A172 (cell line): ENCODE data around the gene HSD11B1. TPM values are rescaled to one million over a fixed set of nuclear protein-coding genes. Genes with fewer than 3 reads are reported as not detected.

Experiments
- DNase-seq: peaks from one replicate; pipeline ENCODE4 v3.0.0-alpha.2; 2015; ENCODE audit warnings: low spot score
- total RNA-seq: library from RNA; depleted of rRNA; stranded (reverse); fragments of >200 nt; shearing (Covaris generic); gene quantifications from 2 replicates; pipeline ENCODE4 v1.2.3, GENCODE V29; 2014

The HSD11B1 gene
- total RNA-seq, 1 experiment from 2014 or later: 0.69 TPM

DNA sequence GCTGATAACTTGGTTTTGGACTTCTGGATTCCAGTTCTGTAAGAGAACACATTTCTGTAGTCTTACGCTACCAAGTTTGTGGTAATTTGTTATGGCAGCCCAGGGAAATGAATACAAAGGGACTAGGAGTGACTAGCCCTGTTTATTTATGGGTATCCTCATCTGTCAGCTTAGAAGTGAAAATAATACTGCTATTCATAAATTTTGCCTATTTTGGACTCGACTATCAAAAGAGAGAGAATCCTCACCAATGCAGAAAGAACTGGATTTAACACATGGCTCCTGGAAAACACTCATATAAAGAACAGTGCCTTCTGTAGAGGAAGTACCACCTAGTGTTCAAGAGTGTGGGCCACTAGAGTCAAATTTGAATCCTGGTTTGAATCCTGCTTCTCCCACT, 22.6 kb downstream of the HSD11B1 start:
- DNase-seq: no peak

DNA sequence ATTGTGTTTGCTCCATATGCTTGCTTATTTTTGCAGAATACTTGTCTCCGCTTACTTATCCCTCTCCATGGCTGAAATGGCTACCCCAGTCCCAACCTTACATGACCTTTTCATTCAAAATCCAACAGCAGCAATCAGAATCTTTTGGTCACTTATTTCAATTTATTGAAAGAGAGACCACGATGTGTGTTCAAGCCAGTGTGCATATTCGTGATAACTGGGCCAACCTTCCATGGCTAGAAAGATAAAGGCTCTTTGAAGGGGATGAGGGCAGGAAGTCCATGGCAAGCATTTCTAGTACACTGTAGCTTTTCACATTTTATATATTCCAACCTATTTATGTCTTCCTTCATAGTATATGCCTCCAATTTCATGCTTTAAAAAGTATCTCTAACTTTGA, 23.1 kb downstream of the HSD11B1 start:
- DNase-seq: no peak

DNA sequence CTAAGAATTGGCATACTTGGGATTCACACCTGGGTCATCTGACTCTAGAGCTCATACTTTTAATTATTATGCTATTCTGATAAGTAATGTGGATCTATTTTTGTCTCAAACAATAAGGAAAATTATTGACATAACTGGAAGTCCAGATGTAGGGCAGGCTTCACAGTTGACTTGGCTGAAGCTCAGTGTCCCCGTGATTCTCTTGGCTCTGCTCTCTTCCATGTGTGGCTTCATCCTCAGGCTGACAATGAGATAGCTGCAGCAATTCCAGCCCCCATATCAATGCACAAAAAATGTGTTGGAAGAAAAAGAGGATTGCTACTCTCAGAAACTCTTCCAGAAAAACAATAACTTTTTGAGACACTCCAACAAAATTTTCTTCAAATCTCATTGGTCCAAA, 23.8 kb downstream of the HSD11B1 start:
- DNase-seq: no peak

DNA sequence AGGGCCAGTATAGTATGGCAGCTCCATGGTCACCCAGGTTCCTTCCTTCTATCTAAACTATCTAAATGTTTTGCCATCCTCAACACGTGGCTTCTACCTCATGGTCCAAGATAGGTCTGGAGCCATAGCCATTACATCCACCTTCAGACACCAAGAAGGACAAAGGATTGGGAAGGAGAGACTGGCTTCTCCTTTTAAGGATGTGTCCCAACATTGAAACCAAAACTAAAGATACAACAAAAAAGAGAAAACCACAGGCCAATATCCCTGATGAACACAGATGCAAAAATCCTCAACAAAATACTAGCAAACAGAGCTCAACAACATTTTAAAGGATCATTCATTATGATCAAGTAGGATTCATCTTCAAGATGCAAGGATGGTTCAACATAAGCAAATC, 24.8 kb downstream of the HSD11B1 start:
- DNase-seq: no peak

DNA sequence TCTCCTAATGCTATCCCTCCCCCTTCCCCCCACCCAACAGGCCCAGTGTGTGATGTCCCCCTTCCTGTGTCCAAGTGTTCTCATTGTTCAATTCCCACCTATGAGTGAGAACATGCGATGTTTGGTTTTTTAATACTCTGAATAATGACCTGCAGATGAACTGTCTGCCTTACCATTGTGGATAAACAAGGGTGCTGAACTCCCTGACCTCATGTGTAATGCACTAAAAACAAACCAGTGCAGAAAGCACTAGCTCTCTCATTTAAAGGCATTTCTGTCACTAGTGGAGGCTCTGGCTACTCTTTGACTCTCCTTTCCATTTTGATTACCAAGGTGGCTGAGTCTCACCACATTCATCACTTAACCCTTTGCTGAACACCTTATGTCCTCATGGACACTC, 28.1 kb downstream of the HSD11B1 start:
- no peak for DNase-seq

DNA sequence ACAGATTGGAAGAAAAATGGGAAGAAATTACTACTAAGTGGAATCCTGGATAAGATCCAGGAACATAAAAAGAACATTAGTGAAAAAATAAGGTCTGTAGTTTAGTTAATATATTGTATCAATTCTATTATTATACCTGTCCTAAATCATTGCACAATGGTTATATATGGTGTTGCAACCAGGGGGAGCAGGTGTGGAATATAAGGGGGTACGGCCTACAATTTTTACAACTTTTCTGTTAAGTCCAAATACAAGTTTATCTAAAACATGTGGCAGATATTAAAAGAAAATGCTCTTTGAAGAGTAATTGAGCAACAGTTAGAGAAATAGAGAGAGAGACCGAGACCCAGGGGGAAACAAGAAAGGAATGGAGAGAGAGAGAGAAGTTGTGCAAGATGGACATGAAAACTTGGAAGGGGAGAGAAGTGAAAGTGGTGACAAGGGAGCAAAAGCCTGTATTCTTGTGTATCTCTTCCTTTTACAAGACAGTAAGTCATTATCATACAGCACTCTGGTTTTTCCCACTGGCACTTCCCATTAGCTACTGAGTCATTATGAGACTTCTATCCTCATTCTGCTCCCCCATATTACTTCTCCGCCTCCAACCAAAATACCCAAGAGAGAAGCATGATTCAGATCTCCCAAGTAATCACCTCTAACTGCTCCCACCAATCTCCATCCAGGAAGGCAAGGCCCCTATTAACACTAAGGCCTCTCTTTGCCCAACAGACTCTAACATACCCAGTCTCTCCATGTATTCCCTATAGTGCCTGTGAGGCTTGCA, 29.0 kb downstream of the HSD11B1 start:
- peak; percentile 35 for DNase-seq

DNA sequence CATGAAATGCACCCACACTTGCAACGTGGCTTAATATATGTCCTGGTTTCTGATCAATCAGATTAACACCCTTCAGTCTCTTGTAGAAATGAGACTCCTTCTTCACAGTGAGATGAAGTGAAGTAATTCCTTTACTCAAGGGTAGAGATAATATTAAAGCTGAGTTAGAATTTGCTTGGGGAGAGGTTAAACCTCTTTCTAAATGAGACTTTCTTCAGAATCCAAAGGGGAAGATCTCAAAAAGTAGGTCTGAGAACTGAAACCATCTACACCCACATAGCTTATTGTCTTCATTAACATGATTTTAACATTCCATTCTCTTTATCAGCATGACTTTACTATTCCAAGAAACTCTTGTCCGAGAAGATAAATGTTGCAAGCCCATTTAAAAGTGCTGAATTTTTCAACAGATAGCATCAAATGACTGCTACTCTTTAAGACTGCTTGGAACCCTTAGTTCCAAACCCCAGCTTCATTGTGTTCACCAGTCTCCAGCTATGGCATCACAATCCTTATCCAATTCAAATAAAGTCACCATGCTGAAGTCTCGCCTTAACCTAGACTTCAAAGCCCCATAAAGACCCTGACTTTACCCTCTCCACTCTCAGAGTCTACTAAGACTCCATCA, 32.0 kb downstream of the HSD11B1 start:
- DNase-seq: no peak

DNA sequence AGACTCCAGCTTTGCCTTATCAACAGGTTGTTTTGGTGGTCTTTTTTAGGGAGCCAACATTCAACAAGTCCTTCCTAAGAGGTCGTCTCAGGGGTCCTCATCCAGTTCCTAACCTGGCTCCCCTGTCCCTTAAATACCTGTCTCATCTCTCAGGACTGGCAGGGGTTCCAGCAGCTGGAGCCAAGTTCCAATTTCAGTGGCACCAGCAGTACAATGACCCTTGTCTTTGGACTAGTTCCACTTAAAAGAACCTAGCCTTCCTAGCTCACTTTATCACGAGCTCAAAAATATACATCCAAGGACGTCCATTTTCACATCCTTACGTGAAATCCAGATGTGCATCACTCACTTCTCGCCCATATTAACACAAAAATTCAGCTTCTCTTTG, 32.5 kb downstream of the HSD11B1 start:
- DNase-seq: no peak

- DNase-seq: no peak
These were observed 33.6 kb downstream of the HSD11B1 start for GRCh38 chr1:209738270-209738669.

DNA sequence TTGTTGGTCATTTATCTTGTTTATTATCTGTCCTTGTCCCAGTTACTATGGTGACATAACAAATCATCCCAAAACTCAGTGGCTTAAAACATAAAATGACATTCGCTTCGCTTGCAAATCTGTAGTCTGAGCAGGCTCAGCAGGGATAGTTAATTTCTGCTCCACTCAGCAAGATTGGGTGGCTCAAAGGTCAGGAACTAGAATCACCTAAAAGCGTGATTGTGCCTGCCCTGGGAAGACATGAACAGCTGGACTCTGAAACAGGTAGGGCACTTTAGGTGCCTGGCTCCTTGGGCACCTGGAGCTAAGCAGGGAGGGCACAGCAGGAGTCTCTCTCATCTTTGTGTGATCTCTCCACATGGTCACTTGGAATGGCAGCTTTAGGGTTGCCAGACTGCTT, 36.5 kb downstream of the HSD11B1 start:
- DNase-seq: no peak

DNA sequence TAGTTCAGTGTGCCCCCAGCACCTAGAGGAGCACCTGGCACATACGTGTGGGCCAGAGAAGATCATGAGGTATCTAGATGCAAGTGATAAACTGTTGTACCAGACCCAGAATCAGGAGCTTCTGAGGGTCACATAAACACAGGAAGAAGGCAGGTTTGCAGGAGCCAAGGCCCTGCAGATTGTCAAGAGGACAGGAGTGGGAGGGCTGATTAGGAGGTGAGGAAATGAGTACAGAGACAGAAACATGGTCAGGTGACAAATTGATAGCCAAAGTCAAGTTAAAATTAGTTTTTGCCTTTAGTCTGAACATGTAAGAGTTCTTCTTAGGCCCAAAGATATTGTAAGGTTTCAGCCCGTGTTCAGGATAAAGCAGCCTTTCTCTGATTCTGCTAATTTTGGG, 37.2 kb downstream of the HSD11B1 start:
- DNase-seq: no peak

GRCh38 chr1:209742409-209743144, 37.9 kb downstream of the HSD11B1 start:
- peak; percentile 42 for DNase-seq

DNA sequence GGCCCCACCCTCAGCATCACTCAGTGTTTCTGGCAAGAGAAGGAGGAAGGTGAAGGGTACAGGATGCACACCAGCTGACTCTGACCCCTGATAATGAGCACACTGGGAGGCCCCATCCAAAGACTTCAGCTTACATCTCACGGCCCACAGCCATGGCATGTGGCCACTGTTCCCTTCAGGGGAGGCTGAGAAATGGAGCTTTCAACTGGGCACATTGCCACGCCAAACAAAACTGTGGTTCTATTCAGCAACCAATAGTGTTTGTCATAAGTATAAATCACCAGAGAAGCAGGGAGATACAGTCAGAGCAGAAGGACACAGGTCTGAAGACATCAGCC, 38.5 kb downstream of the HSD11B1 start:
- peak; percentile 72 for DNase-seq

GRCh38 chr1:209746451-209747165, 42.0 kb downstream of the HSD11B1 start:
- DNase-seq: no peak

- DNase-seq: peak; percentile 98
These were observed 43.1 kb downstream of the HSD11B1 start for GRCh38 chr1:209747580-209748262.

DNA sequence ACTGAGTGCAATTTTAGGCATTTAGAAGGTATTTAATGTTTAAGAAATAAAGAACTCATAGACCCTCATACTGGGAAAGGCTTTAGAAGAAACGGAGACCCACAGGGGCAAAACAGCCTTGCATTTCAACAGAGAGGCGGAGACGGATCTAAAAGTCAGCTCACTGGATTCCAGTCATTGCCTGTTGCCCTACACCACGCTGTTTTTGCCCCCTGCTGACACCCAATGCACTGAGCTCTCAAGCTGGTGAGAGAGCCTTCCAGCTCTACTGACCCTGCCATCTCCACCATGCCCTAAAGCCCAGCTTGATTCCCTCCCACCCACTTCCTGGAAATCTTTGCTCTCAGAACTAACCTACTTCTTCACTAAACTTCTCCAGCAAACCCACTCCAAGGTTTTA, 44.0 kb downstream of the HSD11B1 start:
- DNase-seq: no peak

DNA sequence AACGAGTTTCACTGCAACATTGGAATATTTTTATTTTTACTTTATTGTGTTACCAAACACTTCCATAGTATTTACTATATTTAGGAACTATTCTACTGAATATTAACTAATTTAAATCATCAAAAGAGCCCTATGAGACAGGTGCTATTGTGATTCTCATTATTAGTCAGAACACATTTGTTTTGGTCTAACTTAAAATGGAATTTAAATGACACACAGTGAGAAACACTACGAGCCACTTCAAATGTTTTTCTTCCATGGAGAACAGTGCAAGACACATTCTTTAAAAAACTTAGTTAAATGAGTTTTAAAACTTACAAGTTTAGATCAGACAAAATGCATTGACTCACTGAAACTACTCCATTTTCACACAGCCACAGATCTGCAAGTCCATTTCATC, 44.6 kb downstream of the HSD11B1 start:
- no peak for DNase-seq

GRCh38 chr1:209749670-209750323, 45.2 kb downstream of the HSD11B1 start:
- no peak for DNase-seq

GRCh38 chr1:209751627-209752231, 47.1 kb downstream of the HSD11B1 start:
- no peak for DNase-seq

DNA sequence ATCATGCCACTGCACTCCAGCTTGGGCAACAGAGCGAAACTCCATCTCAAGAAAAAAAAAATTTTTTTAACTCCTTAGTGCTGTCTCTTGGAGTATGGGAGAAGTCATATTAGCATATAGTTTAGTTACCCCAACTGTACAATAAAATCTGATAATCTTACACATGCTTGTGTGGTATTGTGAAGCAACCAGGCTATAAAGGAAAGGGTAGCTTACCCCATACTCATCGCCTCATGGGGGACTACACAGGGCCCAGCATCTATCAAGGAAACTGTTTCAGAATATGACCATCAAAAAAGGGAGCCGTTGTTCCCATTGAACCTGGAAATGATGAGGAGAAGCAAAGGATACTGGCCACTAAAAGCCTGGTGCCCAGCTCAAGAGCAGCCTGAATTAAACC, 48.2 kb downstream of the HSD11B1 start:
- no peak for DNase-seq

DNA sequence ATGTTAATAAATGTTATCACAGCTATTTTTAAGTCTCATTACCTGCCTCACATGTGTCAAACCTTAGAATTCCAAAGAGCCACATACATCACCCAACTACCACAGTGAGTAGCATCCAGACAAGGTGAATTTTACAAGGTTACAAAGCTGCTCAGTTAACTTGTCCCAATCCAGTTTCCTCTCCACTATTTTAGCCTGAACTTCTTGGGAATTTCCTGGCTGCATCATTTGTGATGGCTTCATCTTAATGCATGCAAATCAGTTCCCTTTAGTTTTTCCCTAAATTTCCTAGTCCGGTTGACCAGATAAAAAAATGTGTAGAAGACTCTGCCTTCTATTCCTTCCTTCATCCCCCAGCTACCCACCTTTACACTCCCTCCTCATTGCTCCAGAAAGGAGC, 50.6 kb downstream of the HSD11B1 start:
- no peak for DNase-seq
